Stimulated activated CD4-positive, alpha-beta T cell treated with anti-CD3 and anti-CD28 coated beads, Interleukin-1b, Interleukin-23, amount 100 ng/mL, for 1 hour (primary cell): ENCODE measurements around the gene ABCB8.
"Not testable (repeated sequence)": the region's sequence is repeated elsewhere in the genome, so short reads cannot be mapped to it uniquely, and the experiment has no call there.

ENCODE experiments used
- DNase-seq, 2 donors: peaks; one replicate each; pipeline ENCODE4 v3.0.0-alpha.2; 2020; ENCODE audit warnings: low read depth in 2 of 2

ABCB8 gene

DNA sequence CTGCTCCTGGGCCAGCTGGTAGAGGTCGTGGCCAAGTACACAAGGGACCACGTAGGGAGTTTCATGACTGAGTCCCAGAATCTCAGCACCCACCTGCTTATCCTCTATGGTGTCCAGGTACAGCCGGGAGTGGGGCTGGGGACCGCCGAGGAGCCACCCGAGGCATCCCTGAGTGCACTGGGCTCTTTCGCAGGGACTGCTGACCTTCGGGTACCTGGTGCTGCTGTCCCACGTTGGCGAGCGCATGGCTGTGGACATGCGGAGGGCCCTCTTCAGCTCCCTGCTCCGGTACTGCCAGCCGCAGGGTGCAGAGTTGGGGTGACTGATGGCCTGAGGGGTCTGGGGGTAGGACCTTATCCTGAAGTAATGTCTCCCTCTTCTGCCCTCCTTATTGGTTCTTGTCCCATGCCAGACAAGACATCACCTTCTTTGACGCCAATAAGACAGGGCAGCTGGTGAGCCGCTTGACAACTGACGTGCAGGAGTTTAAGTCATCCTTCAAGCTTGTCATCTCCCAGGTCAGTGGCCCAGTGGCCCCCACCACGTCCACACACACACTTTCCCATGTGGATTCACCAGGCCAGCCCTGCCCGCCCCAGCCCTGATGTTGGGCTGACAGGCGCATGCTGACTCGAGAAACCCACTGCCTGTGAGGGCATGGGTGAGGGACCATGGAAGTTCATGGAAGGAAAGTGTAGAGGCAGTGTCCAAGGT lies 6.2 kb downstream of the ABCB8 start:
- no peak for DNase-seq

- no peak for DNase-seq
Observed at GRCh38 chr7:151035026-151035717, 6.9 kb downstream of the ABCB8 start.

- no peak for DNase-seq
Observed at GRCh38 chr7:151035902-151036301, 7.7 kb downstream of the ABCB8 start.

DNA sequence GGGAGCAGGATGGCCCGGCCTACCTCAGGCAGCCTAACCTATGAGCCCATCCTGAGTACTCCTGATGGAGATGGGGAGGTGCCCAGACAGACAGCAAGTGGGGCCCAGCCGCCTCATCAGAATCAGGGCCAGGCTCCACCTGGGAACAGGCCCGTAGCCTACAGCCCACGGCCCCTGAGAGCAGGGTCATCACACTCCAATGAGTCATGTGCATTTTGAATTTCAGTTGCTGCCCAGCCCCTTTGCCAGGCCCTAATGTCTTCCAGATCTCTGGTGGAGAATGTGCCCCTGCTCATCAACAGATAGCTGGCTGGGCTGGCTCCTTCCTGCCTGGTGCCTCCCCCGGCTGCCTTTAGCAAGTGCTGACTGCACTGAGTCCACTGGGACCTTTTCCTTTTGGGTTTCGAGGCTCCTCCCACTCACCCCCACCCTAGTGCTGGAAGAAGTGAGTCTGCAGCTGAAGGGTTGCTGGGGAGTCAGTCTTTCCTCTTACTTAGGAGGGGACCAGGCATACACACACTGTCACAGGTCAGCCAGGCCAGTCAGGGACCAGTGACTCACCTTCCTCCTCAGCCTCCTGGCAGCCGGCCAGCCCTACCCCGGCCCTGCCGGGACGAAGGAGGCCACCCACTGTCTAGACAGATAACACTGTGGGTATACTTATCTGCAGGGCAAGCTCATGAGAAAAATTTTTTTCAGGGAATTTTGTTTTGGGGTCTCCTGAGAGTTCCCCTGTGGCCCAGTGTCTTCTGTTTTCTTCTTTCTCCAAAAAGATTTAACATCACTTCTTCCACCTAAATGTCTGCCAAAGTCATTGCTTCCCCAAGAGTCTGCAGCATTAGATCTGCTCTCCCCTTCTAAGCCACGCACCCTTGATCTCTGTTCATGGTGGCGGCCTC lies 10.9 kb downstream of the ABCB8 start:
- peak in 1 of 2 donors; percentile 35 for DNase-seq

DNA sequence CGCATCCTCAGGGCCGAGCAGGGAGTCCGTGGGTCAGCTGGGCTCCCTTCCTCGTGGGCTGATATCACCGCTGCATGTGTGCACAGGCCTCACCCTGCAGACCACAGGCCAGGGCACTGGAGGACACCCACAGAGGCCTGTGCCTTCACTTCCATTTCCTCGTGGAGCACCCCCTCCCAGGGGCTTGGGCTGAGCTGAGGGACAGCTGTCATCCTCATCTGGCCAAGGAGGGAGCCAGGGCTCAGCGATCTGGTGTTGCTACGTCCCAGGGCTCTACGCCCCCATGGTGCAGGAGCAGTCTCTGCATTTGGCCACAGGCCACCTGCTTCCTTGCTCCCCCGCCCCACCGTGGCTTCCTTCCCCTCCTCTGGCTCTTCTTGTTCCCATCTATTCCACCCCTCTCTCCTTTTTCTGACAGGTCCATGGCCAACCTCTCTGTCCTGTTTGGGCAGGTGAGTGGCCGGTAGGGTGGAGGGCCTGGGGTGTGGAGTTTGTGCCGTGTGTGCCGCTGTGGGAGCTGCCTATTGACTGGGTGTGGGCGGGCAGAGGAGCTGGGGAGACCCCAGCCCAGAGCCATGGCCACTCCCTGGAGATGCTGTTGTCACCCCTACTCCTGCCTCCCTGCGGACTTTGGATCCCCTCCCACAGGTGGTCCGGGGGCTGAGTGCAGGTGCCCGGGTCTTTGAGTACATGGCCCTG lies 11.7 kb downstream of the ABCB8 start:
- DNase-seq = no peak

- DNase-seq = no peak
Observed at GRCh38 chr7:151040616-151041375, 12.5 kb downstream of the ABCB8 start.

GRCh38 chr7:151043449-151043848 lies 15.2 kb downstream of the ABCB8 start:
- not testable (repeated sequence) for DNase-seq

GRCh38 chr7:151043959-151044358 lies 15.7 kb downstream of the ABCB8 start:
- DNase-seq = no peak

DNA sequence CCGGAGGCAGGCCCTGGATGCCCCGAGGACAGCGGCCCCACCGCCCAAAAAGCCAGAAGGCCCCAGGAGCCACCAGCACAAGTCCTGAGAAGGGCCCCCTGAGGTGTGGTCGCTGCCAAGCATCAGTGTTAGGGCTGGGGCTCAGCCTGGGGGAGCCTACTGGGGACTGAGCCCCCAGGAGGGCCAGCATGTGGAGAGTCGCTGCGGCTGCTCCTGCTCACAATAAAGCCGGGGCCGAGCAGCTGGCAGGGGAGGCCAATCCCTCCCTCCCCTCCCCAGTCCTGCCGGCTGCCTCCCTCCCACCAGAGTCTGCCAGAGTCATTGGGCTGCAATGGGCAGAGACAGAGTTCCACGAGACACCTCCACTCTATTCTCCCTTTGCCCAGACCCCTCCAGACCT lies 17.0 kb downstream of the ABCB8 start:
- DNase-seq = no peak

DNA sequence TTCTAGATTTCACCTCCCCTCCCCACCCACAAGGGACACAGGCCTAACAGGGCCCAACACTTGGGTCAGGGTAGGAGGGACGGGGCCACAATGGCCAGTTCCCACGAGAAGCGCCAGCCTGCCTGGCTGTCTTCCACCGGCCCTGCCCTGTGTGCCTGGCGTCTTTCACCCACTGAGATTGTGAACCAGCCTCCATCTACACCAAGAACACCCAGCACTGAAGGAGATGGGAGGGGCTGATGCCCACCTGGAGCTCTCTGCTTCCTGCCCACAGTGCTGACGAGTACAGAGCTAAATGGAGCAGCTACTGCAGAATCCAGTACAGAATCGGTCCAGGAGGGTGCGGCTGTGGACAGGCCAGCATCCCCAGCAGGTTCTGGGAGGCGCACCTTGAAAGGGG lies 17.7 kb downstream of the ABCB8 start:
- no peak for DNase-seq

GRCh38 chr7:151046603-151047573 lies 18.6 kb downstream of the ABCB8 start:
- no peak for DNase-seq

GRCh38 chr7:151047976-151048815 lies 19.9 kb downstream of the ABCB8 start, which contains the start of gene ASIC3:
ASIC3 (plus strand) TSS chr7:151048531; CDS start chr7:151048886, 355 bp downstream.
- no peak for DNase-seq

GRCh38 chr7:151048911-151049463 lies 20.7 kb downstream of the ABCB8 start:
- no peak for DNase-seq

DNA sequence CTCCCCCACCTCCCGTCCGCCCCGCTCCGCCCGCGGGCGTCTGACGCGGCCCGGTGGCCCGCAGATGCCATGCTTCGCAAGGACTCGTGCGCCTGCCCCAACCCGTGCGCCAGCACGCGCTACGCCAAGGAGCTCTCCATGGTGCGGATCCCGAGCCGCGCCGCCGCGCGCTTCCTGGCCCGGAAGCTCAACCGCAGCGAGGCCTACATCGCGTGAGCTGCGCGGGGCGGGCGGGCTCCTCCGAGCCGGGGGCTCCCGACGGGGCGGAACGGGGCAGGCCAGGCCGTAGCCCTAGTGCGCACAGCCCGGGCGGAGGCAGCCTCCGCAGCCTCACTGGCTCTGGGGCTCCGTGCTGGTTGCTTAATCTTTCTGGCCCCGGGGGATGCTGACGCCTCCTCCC lies 22.9 kb downstream of the ABCB8 start:
- DNase-seq = no peak

DNA sequence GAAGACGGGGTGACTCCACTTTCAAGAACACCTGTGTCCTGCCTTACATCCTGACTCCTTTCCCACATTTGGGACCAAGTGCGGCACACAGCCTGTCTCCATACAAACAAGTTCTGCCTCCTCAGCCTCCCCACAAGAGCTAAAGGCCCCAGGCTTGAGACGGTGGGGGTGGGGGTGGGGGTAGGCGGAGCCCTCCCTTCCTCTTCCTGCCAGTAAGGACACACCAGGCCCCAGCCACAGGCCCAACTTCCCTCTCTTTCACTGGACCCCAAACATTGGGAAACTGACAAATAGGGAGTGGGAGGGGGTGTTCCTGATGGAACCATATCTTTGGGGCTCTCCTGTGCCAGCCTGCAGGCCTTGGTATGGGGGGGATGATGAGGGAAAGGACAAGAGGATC lies 24.8 kb downstream of the ABCB8 start:
- DNase-seq = no peak

GRCh38 chr7:151053751-151054150 lies 25.5 kb downstream of the ABCB8 start:
- no peak for DNase-seq

GRCh38 chr7:151056283-151056665 lies 28.0 kb downstream of the ABCB8 start:
- no peak for DNase-seq

GRCh38 chr7:151056666-151057505 lies 28.6 kb downstream of the ABCB8 start:
- DNase-seq = no peak
